H1 (cell line): ENCODE measurements around the gene MEX3B. TPM values are rescaled to one million over a fixed set of nuclear protein-coding genes. Genes with fewer than 3 reads are reported as not detected.

ENCODE experiments used
- CTCF ChIA-PET: fragments of 300-600 bp; sonication (Branson Sonifier 250); formaldehyde crosslinking; loops from one replicate; lab custom pipeline; 2021; ENCODE audit not compliant: partially characterized antibody; lab: Charles Lee
- POLR2A ChIA-PET: fragments of 300-600 bp; sonication (Branson Sonifier 250); formaldehyde crosslinking; loops from one replicate; lab custom pipeline; 2021; ENCODE audit warnings: inconsistent platforms; ENCODE audit not compliant: partially characterized antibody; lab: Charles Lee
- DNase-seq, 2 experiments: peaks; one replicate each; pipeline versions ENCODE4 v3.0.0 to v3.0.0-alpha.2; 2010 to 2022; ENCODE audit warnings: low spot score in 2 of 2, low read depth in 1 of 2, mixed read lengths in 1 of 2
- FAIRE-seq: peaks from 2 replicates; lab custom pipeline; 2011; peaks lifted over from hg19 to GRCh38; lab: Jason Lieb, UNC
- H2AFZ ChIP-seq: 2 replicates; pipeline ENCODE4 v1.8.1; 2012; ENCODE audit warnings: low read length, inconsistent platforms
- H2AK5ac ChIP-seq: 2 replicates; pipeline ENCODE4 v1.6.1; 2013; ENCODE audit warnings: low read depth, low read length
- H2BK120ac ChIP-seq: replicated peaks from 2 replicates; pipeline ENCODE3; 2013; ENCODE audit warnings: low read depth, low read length, inconsistent platforms
- H2BK12ac ChIP-seq: 2 replicates; pipeline ENCODE4 v1.6.1; 2013; ENCODE audit warnings: low read depth, low read length
- H2BK15ac ChIP-seq: 2 replicates; pipeline ENCODE4 v1.6.1; 2013; ENCODE audit warnings: low read length
- H2BK20ac ChIP-seq: 2 replicates; pipeline ENCODE4 v1.6.1; 2013; ENCODE audit warnings: low read length
- H2BK5ac ChIP-seq: 2 replicates; pipeline ENCODE4 v1.6.1; 2013; ENCODE audit warnings: low read depth, low read length
- H3K14ac ChIP-seq: 2 replicates; pipeline ENCODE4 v1.6.1; 2013; ENCODE audit warnings: inconsistent platforms; ENCODE audit not compliant: insufficient read length
- H3K18ac ChIP-seq: 2 replicates; pipeline ENCODE4 v1.6.1; 2013; ENCODE audit warnings: low read length; ENCODE audit errors: extremely low read depth
- H3K23ac ChIP-seq: 2 replicates; pipeline ENCODE4 v1.6.1; 2013; ENCODE audit warnings: inconsistent platforms; ENCODE audit not compliant: insufficient read length
- H3K23me2 ChIP-seq: 2 replicates; pipeline ENCODE4 v1.6.1; 2013; ENCODE audit warnings: low read depth, low read length
- H3K27ac ChIP-seq: 2 replicates; pipeline ENCODE4 v1.6.1; 2011; ENCODE audit warnings: low read depth, low read length, inconsistent platforms
- H3K27me3 ChIP-seq, 4 experiments: replicated peaks in 1 of 4; 1 replicate in 1 of 4; 2 replicates in 3 of 4; pipeline versions ENCODE4 v1.6.1 to v1.8.1; 2011 to 2013; ENCODE audit warnings: low read length in 3 of 4, mild to moderate bottlenecking in 3 of 4, inconsistent platforms in 2 of 4, mixed read lengths in 2 of 4, moderate library complexity in 1 of 4; ENCODE audit not compliant: control insufficient read depth in 3 of 4, insufficient read depth in 3 of 4; ENCODE audit errors: extremely low read depth in 1 of 4
- H3K36me3 ChIP-seq, 4 experiments: 2 replicates each; pipeline versions ENCODE4 v1.6.1 to v1.8.1; 2011 to 2013; ENCODE audit warnings: mild to moderate bottlenecking in 4 of 4, low read length in 3 of 4, moderate library complexity in 2 of 4, control low read depth in 1 of 4, inconsistent platforms in 1 of 4; ENCODE audit not compliant: insufficient read depth in 4 of 4, control insufficient read depth in 2 of 4
- H3K4ac ChIP-seq: replicated peaks from 2 replicates; pipeline ENCODE3; 2013; ENCODE audit warnings: low read length, low read depth, mixed read lengths, inconsistent platforms; ENCODE audit not compliant: insufficient read length
- H3K4me1 ChIP-seq, 4 experiments: replicated peaks in 1 of 4; 1 replicate in 1 of 4; 2 replicates in 3 of 4; pipeline versions ENCODE4 v1.6.1 to v1.8.1; 2011 to 2013; ENCODE audit warnings: low read length in 3 of 4, inconsistent platforms in 2 of 4, mixed read lengths in 1 of 4; ENCODE audit not compliant: insufficient read depth in 4 of 4, control insufficient read depth in 3 of 4
- H3K4me2 ChIP-seq, 2 experiments: 2 replicates each; pipeline versions ENCODE4 v1.6.1 to v1.8.1; 2011 to 2013; ENCODE audit warnings: low read depth in 2 of 2, low read length in 2 of 2, control low read depth in 1 of 2, inconsistent platforms in 1 of 2, mild to moderate bottlenecking in 1 of 2; ENCODE audit not compliant: insufficient read depth in 1 of 2
- H3K4me3 ChIP-seq, 4 experiments: fragments of 200-600, 300-600 bp in 1 of 4; sonication (generic), shearing (Covaris generic), sonication (Bioruptor Twin) in 1 of 4; 2 replicates each; pipeline versions ENCODE4 v1.5.1 to v1.8.1; 2011 to 2016; ENCODE audit warnings: low read length in 4 of 4, low read depth in 3 of 4, control low read depth in 2 of 4, inconsistent platforms in 2 of 4, mild to moderate bottlenecking in 2 of 4, mixed read lengths in 1 of 4, moderate library complexity in 1 of 4; ENCODE audit not compliant: insufficient read depth in 2 of 4; ENCODE audit errors: extremely low read depth in 1 of 4
- H3K56ac ChIP-seq: replicated peaks from 2 replicates; pipeline ENCODE3; 2013; ENCODE audit warnings: low read depth, mild to moderate bottlenecking, mixed read lengths, low read length, inconsistent platforms; ENCODE audit not compliant: insufficient read length
- H3K79me1 ChIP-seq: 2 replicates; pipeline ENCODE4 v1.6.1; 2013; ENCODE audit warnings: low read depth, low read length, control low read depth
- H3K79me2 ChIP-seq, 2 experiments: 2 replicates each; pipeline versions ENCODE4 v1.6.1 to v1.8.1; 2012 to 2013; ENCODE audit warnings: low read length in 2 of 2, mild to moderate bottlenecking in 2 of 2, inconsistent platforms in 1 of 2; ENCODE audit not compliant: insufficient read depth in 2 of 2, control insufficient read depth in 1 of 2
- H3K9ac ChIP-seq, 4 experiments: replicated peaks in 1 of 4; 1 replicate in 1 of 4; 2 replicates in 3 of 4; pipeline versions ENCODE4 v1.6.1 to v1.8.1; 2011 to 2013; ENCODE audit warnings: low read depth in 3 of 4, low read length in 3 of 4, control low read depth in 2 of 4, mild to moderate bottlenecking in 2 of 4, moderate library complexity in 2 of 4, inconsistent platforms in 1 of 4; ENCODE audit errors: extremely low read depth in 1 of 4
- H3K9me3 ChIP-seq, 2 experiments: 2 replicates each; pipeline versions ENCODE4 v1.6.1 to v1.8.1; 2012 to 2013; ENCODE audit warnings: mild to moderate bottlenecking in 2 of 2, moderate library complexity in 2 of 2, control low read depth in 1 of 2, inconsistent platforms in 1 of 2, low read depth in 1 of 2, low read length in 1 of 2, mixed read lengths in 1 of 2; ENCODE audit not compliant: insufficient read depth in 2 of 2
- H4K20me1 ChIP-seq, 2 experiments: replicated peaks in 1 of 2; 2 replicates each; pipeline versions ENCODE3 to v1.8.1; 2011 to 2013; ENCODE audit warnings: inconsistent platforms in 2 of 2, low read length in 2 of 2, mild to moderate bottlenecking in 1 of 2; ENCODE audit not compliant: insufficient read depth in 2 of 2, control insufficient read depth in 1 of 2
- H4K5ac ChIP-seq: 2 replicates; pipeline ENCODE4 v1.6.1; 2013; ENCODE audit warnings: low read length, low read depth, mixed read lengths, inconsistent platforms; ENCODE audit not compliant: insufficient read length
- H4K8ac ChIP-seq: 2 replicates; pipeline ENCODE4 v1.8.0; 2013; ENCODE audit warnings: mild to moderate bottlenecking, moderate library complexity, low read length, inconsistent platforms; ENCODE audit not compliant: insufficient read depth; ENCODE audit errors: extremely low read depth
- H4K91ac ChIP-seq: replicated peaks from 2 replicates; pipeline ENCODE3; 2013; ENCODE audit warnings: low read length, mixed read lengths, inconsistent platforms; ENCODE audit not compliant: insufficient read length
- BACH1 ChIP-seq: IDR thresholded peaks from 2 replicates; pipeline ENCODE4 v1.6.1; 2012; ENCODE audit warnings: low read length, improper control_type of control experiment
- BCL11A ChIP-seq, 2 experiments: IDR thresholded peaks; one replicate each; pipeline ENCODE4 v1.6.1; 2011; ENCODE audit warnings: low read depth in 2 of 2, low read length in 2 of 2, mild to moderate bottlenecking in 2 of 2
- CHD2 ChIP-seq: IDR thresholded peaks from 2 replicates; pipeline ENCODE4 v1.6.1; 2012; ENCODE audit warnings: low read length, improper control_type of control experiment
- EGR1 ChIP-seq: IDR thresholded peaks from 2 replicates; pipeline ENCODE4 v1.6.1; 2011; ENCODE audit warnings: low read depth, low read length, borderline replicate concordance
- FOSL1 ChIP-seq: IDR thresholded peaks from 2 replicates; pipeline ENCODE4 v1.6.1; 2011; ENCODE audit warnings: mild to moderate bottlenecking, low read depth, low read length, moderate library complexity; ENCODE audit not compliant: insufficient read depth
- JUN ChIP-seq: IDR thresholded peaks from 2 replicates; pipeline ENCODE4 v1.6.1; 2011; ENCODE audit warnings: low read depth, mild to moderate bottlenecking, improper control_type of control experiment, low read length
- KDM1A ChIP-seq: fragments of 200-600, 300-600 bp; sonication (generic); IDR thresholded peaks from 2 replicates; pipeline ENCODE4 v1.7.1; 2016; ENCODE audit warnings: mild to moderate bottlenecking, low read length, borderline replicate concordance
- MAX ChIP-seq: IDR thresholded peaks from 2 replicates; pipeline ENCODE4 v1.6.1; 2012; ENCODE audit warnings: inconsistent platforms
- SAP30 ChIP-seq: fragments of 300-600 bp; sonication (generic); IDR thresholded peaks from 2 replicates; pipeline ENCODE4 v1.7.1; 2012; ENCODE audit warnings: low read length, moderate library complexity, mild to moderate bottlenecking, inconsistent platforms; ENCODE audit not compliant: insufficient read depth, insufficient replicate concordance
- TAF1 ChIP-seq: IDR thresholded peaks from 2 replicates; pipeline ENCODE4 v1.6.1; 2011; ENCODE audit warnings: mild to moderate bottlenecking, low read depth, low read length
- WGBS, 2 experiments: shearing (Covaris generic) in 1 of 2; methylation state at CpG; one replicate each; pipeline versions ENCODE4 v1.1.6 to v1.1.7; 2013 to 2015; ENCODE audit warnings: low lambda C conversion rate in 2 of 2, mixed read lengths in 2 of 2, inconsistent platforms in 1 of 2, low coverage in 1 of 2, missing lambda C conversion rate in 1 of 2; ENCODE audit not compliant: insufficient replicate concordance in 2 of 2, insufficient coverage in 1 of 2, insufficient read length in 1 of 2; ENCODE audit errors: extremely low coverage in 1 of 2, missing lambda C conversion rate in 1 of 2; 5-methylcytosine and 5-hydroxymethylcytosine counted together
- polyA plus RNA-seq, 7 experiments: library from polyadenylated mRNA; depleted of rRNA in 3 of 7; stranded (reverse) in 5 of 7; unstranded in 2 of 7; fragments of >200 nt in 5 of 7; fragments of 200-250 nt in 2 of 7; gene quantifications; 1 replicate in 5 of 7; 2 replicates in 1 of 7; 4 replicates in 1 of 7; pipeline versions ENCODE4 v1.2.1 to v1.2.3, GENCODE V29; 2011 to 2013; ENCODE audit warnings: missing spikeins in 2 of 7, mixed read lengths in 2 of 7
- total RNA-seq: library from RNA; stranded (reverse); fragmentation: NEBNext Ultra II Directional; extraction: Animal tissue kit (Norgen Biotek cat#: 25700); gene quantifications from 2 replicates; pipeline ENCODE4 v1.2.1, GENCODE V29; 2021
- TF ChIP-seq, protein P1 (sequence below): IDR thresholded peaks from 2 replicates; pipeline ENCODE4 v1.6.1; 2011; ENCODE audit warnings: low read depth, mild to moderate bottlenecking, low read length; ENCODE audit not compliant: insufficient read depth

Gene MEX3B
- total and polyA plus RNA-seq, 2 of the 8 experiments (the other 6 are each of a cell fraction or from before 2014, with no cell fraction given) = 8.0 to 15.9 TPM

DNA sequence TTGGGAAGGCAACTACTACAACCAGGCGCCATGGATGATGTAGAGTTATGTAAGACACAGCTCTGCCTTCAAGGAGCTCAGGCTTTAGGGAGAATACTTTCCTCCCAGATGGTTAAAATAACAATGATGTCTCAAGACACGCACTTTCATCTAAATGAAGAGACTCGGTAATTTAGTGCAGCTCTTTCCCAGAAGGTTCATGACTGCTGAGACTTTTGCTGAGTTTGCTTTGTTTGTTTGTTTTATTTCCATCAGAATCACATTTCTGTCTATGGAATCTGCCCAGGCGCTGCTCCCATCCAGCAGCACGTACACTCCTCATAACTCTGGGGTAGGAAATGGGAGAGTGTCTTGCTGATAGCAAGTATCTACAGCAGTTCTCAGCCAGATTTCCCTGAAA is 33.9 kb upstream of the MEX3B start:
- H2BK20ac ChIP-seq = no peak overlapping the region
- ChIA-PET CTCF (interaction anchor here (0.6 to 4.6 kb wide), 10 partner anchors 8 to 270 kb away, joined by 3 to 27 read pairs (median 4); no protein-coding TSS in a partner anchor), POLR2A (no interaction called here)
- no peaks in the 10 kb centered on the region for H3K9me3 ChIP-seq
- FAIRE-seq (no peak), DNase-seq (no peak)
- WGBS, 2 experiments = 69% methylated on average over 5 of the region's 5 CpGs; no CpG with 5 or more reads in 1 of the 2 experiments
- H2AK5ac ChIP-seq = no peak overlapping the region
- H3K23me2 ChIP-seq = no peaks in the 10 kb centered on the region
- H3K79me2 ChIP-seq = no peaks in the 10 kb centered on the region
- H3K4me1 ChIP-seq = peaks cover 0 to 2% (median 0%) of the 10 kb centered on the region in 4 experiments; a peak in 1 of 7 replicates
- no peak overlapping the region for H3K9ac ChIP-seq
- H3K56ac ChIP-seq = no peak overlapping the region
- H4K20me1 ChIP-seq = no peaks in the 10 kb centered on the region
- H3K27ac ChIP-seq = no peak overlapping the region
- no peak overlapping the region for H3K4me3 ChIP-seq
- no peak overlapping the region for H3K23ac ChIP-seq
- no peak overlapping the region for H4K5ac ChIP-seq
- no peaks in the 10 kb centered on the region for H3K27me3 ChIP-seq
- H3K4me2 ChIP-seq = no peak overlapping the region
- no peak overlapping the region for H4K91ac ChIP-seq
- H3K36me3 ChIP-seq = no peaks in the 10 kb centered on the region
- H3K18ac ChIP-seq = no peak overlapping the region
- no peak overlapping the region for H2BK5ac ChIP-seq
- no peak overlapping the region for H3K14ac ChIP-seq
- no peak overlapping the region for H2BK120ac ChIP-seq
- no peaks in the 10 kb centered on the region for H3K79me1 ChIP-seq
- no peak overlapping the region for H4K8ac ChIP-seq
- H2AFZ ChIP-seq = no peak overlapping the region
- H2BK12ac ChIP-seq = no peak overlapping the region
- H2BK15ac ChIP-seq = no peak overlapping the region
- no peak overlapping the region for H3K4ac ChIP-seq
- TF ChIP-seq CHD2 (no peak), JUN (no peak), SAP30 (no peak), MAX (no peak), BACH1 (no peak), EGR1 (no peak), KDM1A (no peak), BCL11A (IDR thresholded peaks at IDR 0.05; ENCODE audit: low read depth in 2 of 2, low read length in 2 of 2) (no peak), FOSL1 (no peak), TAF1 (no peak)
- TF ChIP-seq, protein P1, sequence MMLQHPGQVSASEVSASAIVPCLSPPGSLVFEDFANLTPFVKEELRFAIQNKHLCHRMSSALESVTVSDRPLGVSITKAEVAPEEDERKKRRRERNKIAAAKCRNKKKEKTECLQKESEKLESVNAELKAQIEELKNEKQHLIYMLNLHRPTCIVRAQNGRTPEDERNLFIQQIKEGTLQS = no peak
